Testis (tissue), 2 donors: ENCODE measurements around the gene EHMT1.

ENCODE experiments used
- CTCF ChIP-seq, 3 experiments: fragments of 450-650 bp in 2 of 3; fragments of 200-600 bp in 1 of 3; sonication (generic) in 1 of 3; IDR thresholded peaks; one replicate each; pipeline ENCODE4 v1.5.1; 2016 to 2019; ENCODE audit warnings: antibody characterized with exemption in 3 of 3, mild to moderate bottlenecking in 2 of 3, moderate library complexity in 1 of 3
- POLR2A ChIP-seq: fragments of 450-650 bp; IDR thresholded peaks from one replicate; pipeline ENCODE4 v1.6.1; 2017; ENCODE audit warnings: antibody characterized with exemption, mild to moderate bottlenecking, moderate library complexity

DNA sequence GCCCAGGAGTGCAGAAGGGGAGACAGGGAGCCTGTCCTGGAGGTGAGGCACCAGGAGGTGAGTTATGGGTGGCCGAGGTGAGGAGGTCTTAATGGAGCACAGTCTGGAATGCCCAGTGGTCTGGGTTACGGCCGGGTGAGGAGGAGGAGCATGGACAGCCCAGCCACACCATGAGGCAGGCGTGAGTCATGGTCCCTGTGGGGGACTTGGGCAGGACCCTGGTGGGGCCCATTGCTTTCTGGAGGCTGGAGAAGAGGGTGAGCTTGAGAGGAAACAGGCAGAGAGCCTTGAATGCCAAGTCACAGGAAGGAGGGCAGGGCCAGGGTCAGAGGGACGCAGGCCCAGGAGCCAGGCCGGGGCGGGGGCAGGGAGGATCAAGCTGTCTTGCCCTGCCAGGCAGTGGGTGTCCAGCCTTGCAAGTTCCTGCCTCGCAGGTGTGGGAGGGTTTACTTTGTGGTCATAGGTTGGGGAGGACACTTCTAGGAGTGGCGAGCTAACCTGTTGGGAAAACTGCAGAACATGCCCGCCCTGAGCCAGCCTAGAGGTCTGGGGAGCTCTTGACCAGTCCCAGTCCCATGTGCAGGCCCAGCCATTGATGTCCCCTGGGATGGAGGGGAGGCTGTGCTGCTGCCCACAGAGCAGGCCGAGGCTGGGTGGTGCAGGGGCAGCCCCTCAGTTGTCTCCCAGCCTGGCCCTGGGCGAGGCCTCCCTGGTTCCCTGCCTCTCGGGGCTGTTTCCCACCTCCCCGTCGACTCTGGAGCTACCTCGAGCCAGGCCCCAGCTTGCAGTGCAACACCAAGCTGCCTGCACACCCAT is 261.6 kb downstream of the EHMT1 start:
- TF ChIP-seq POLR2A: no peak
- no peak for TF ChIP-seq CTCF (IDR thresholded peaks at IDR 0.05)
